Astrocyte of the cerebellum (primary cell): Measurements from ENCODE around the gene AGBL4.

Source experiments
- DNase-seq: peaks from one replicate; pipeline ENCODE4 v3.0.0-alpha.2; 2011; ENCODE audit warnings: low read depth
- H3K4me3 ChIP-seq: 2 replicates; pipeline ENCODE4 v1.5.1; 2011; ENCODE audit warnings: mild to moderate bottlenecking, low read depth, low read length, moderate library complexity
- CTCF ChIP-seq: IDR thresholded peaks from 2 replicates; pipeline ENCODE4 v1.5.1; 2012; ENCODE audit warnings: low read length, low read depth, moderate library complexity, mild to moderate bottlenecking; ENCODE audit errors: missing control alignments
- in situ Hi-C: cut with HindIII; loops from 2 replicates; pipeline ENCODE4 v1.10.0; 2017; ENCODE audit warnings: low sequenced_read_pairs

AGBL4 gene

GRCh38 chr1:48917070-48917454 lies 1106.7 kb downstream of the AGBL4 start:
- in situ Hi-C loops: no loop called here
- no peak for DNase-seq
- TF ChIP-seq CTCF: no peak
- no peak overlapping the region for H3K4me3 ChIP-seq

DNA sequence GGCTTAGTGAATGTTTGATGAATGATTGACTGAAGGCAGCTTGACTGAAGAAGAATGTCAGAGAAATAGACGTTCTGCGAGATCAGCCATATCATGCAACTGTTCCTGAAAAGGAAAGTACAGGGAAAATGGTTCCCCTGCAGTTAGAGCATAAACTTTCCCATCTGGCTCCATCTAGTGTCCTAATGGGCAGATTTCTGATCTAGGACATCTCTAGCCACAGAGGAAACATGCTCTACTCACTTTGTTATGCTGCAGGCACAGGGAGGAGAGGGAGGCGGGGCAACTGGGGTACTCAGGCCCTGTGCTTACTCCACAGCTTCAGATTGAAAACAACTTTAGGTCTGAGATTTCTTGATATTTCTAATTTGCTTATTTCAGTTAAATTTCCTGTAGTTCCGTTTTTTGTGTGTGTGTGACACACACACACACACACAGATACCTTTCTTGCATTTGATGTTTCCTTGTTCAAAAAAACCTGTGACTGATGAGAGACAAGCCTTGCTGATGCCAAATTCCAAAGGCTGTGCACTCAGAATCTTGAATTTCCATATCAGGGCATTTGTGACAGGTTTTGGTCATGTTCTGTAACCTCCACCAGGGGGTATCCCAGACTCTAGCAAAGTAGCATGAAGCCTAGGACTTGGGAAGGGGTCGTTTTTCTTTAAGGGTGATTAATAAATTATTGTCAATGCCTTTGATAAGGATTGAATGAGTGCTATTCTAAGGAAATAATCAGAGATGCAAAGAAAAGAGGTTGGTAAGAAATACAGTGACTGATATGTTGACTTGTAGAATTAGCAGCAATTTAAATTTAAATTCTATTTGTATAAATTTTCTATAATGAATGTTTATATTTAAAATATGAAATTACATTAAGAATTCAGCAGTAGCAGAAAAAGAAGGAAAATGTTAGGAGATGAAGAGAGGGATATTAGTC lies 1107.4 kb downstream of the AGBL4 start:
- in situ Hi-C loops: no loop called here
- TF ChIP-seq CTCF: peak; percentile 67
- H3K4me3 ChIP-seq: no peak overlapping the region
- DNase-seq: peak; percentile 55

GRCh38 chr1:48908606-48909005 lies 1115.1 kb downstream of the AGBL4 start:
- TF ChIP-seq CTCF: no peak
- in situ Hi-C loops: no loop called here
- no peak for DNase-seq

DNA sequence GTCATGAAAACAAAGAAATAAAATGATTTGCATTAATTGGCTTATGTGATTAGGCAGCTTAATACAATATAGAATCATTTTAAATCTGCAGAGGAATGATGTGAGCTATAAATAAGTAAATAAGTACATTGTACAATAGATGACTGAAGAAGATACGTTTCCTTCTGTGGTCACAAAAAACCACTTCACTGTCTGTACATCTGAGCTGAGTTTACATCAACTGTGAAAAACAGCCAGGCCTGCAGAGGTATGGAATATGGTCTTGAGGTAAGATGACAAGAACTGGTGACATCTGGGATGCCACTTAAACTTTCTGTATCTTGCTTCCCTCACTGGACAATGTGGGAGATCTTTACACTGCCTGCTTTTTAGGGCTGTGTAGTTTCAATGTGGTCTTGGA lies 1117.0 kb downstream of the AGBL4 start:
- no peak for TF ChIP-seq CTCF
- in situ Hi-C loops: no loop called here
- DNase-seq: no peak
- H3K4me3 ChIP-seq: no peak overlapping the region

More at GRCh38 chr1:48908606-48909005, 1115.1 kb downstream of the AGBL4 start:
- no peak overlapping the region for H3K4me3 ChIP-seq

GRCh38 chr1:48906164-48906563 lies 1117.6 kb downstream of the AGBL4 start:
- TF ChIP-seq CTCF: no peak
- in situ Hi-C loops: no loop called here

GRCh38 chr1:48903291-48903690 lies 1120.5 kb downstream of the AGBL4 start:
- no peak overlapping the region for H3K4me3 ChIP-seq
- TF ChIP-seq CTCF: peak; percentile 21
- no peak for DNase-seq
- in situ Hi-C loops: no loop called here

More at GRCh38 chr1:48906164-48906563, 1117.6 kb downstream of the AGBL4 start:
- H3K4me3 ChIP-seq: no peak overlapping the region
- DNase-seq: no peak
